NT2/D1 (cell line): Measurements from ENCODE around the gene GNG7.

Source experiments
- SUZ12 ChIP-seq: IDR thresholded peaks from 2 replicates; pipeline ENCODE4 v1.6.1; 2011; ENCODE audit not compliant: insufficient read length, insufficient read depth; ENCODE audit errors: extremely low read depth
- YY1 ChIP-seq: IDR thresholded peaks from 2 replicates; pipeline ENCODE4 v1.6.1; 2011; ENCODE audit not compliant: insufficient read length, insufficient read depth
- ZNF274 ChIP-seq: IDR thresholded peaks from 2 replicates; pipeline ENCODE4 v1.6.1; 2011; ENCODE audit warnings: mild to moderate bottlenecking, low read depth, low read length

- TF ChIP-seq YY1 (no peak), SUZ12 (no peak), ZNF274 (no peak)
Observed at GRCh38 chr19:2629491-2630351, 72.8 kb downstream of the GNG7 start.
